Nephron (organoid): ENCODE data around the gene MAN2A1.
A peak's percentile ranks its signal among the peaks of the same experiment; 100 is the strongest.

ENCODE experiments used
- H3K27ac Mint-ChIP-seq, 3 experiments: 2 replicates each; pipeline ENCODE4 v1.8.0; 2020; ENCODE audit warnings: mixed read lengths in 3 of 3, mild to moderate bottlenecking in 2 of 3, moderate library complexity in 1 of 3
- H3K27me3 Mint-ChIP-seq: 2 replicates; pipeline ENCODE4 v1.8.0; 2021; ENCODE audit warnings: low read depth, mild to moderate bottlenecking, moderate library complexity, mixed read lengths
- H3K36me3 Mint-ChIP-seq: 2 replicates; pipeline ENCODE4 v1.8.0; 2020; ENCODE audit warnings: low read depth, mixed read lengths
- H3K4me1 Mint-ChIP-seq: 2 replicates; pipeline ENCODE4 v1.8.0; 2020; ENCODE audit warnings: mixed read lengths
- H3K4me3 Mint-ChIP-seq, 3 experiments: 2 replicates each; pipeline ENCODE4 v1.8.0; 2020; ENCODE audit warnings: mild to moderate bottlenecking in 3 of 3, mixed read lengths in 3 of 3, moderate library complexity in 2 of 3
- H3K9me3 Mint-ChIP-seq: 2 replicates; pipeline ENCODE4 v1.8.0; 2020; ENCODE audit warnings: mixed read lengths
- CTCF ChIP-seq, 3 experiments: fragments of 200-600 bp; sonication (generic); IDR thresholded peaks; one replicate each; pipeline ENCODE4 v1.5.0; 2021; ENCODE audit warnings: antibody characterized with exemption in 3 of 3; ENCODE audit not compliant: unreplicated experiment in 3 of 3

MAN2A1 gene

GRCh38 chr5:109689740-109690241, at the start of gene MAN2A1:
Gene MAN2A1 (plus strand): TSS chr5:109689927. CDS start chr5:109690418, 491 bp downstream.
- Mint-ChIP-seq H3K4me3 (peak within 1 kb of the TSS; percentile 90 to 94 (median 93)), H3K4me1 (peaks cover 37% of the 10 kb centered on the region), H3K27me3 (no peaks in the 10 kb centered on the region), H3K9me3 (peaks cover 24% of the 10 kb centered on the region), H3K36me3 (peaks cover 4% of the 10 kb centered on the region), H3K27ac (peak within 1 kb of the TSS; percentile 93 to 99 (median 99))
- TF ChIP-seq CTCF (IDR thresholded peaks at IDR 0.05; ENCODE audit: unreplicated experiment in 3 of 3) = no peak

- Mint-ChIP-seq H3K9me3 (peaks cover 13% of the 10 kb centered on the region), H3K36me3 (no peaks in the 10 kb centered on the region), H3K4me1 (peaks cover 26% of the 10 kb centered on the region), H3K27me3 (no peaks in the 10 kb centered on the region), H3K4me3 (no peak overlapping the region), H3K27ac (no peak overlapping the region)
- TF ChIP-seq CTCF (IDR thresholded peaks at IDR 0.05; ENCODE audit: unreplicated experiment in 3 of 3) = no peak
Measured at GRCh38 chr5:109640976-109641375, 48.8 kb upstream of the MAN2A1 start.

- H3K9me3 Mint-ChIP-seq = peaks cover 13% of the 10 kb centered on the region
- peaks cover 48% of the 10 kb centered on the region for H3K4me1 Mint-ChIP-seq
- no peaks in the 10 kb centered on the region for H3K36me3 Mint-ChIP-seq
- H3K27me3 Mint-ChIP-seq = no peaks in the 10 kb centered on the region
- peak overlapping the region; percentile 10 to 71 (median 64) for H3K27ac Mint-ChIP-seq
- no peak overlapping the region for H3K4me3 Mint-ChIP-seq
- TF ChIP-seq CTCF (IDR thresholded peaks at IDR 0.05; ENCODE audit: unreplicated experiment in 3 of 3) = no peak
Measured at GRCh38 chr5:109643791-109644350, 45.9 kb upstream of the MAN2A1 start.

- Mint-ChIP-seq H3K9me3 (peaks cover 9% of the 10 kb centered on the region), H3K4me3 (no peak overlapping the region), H3K4me1 (peaks cover 58% of the 10 kb centered on the region)
Measured at GRCh38 chr5:109644829-109645228, 44.9 kb upstream of the MAN2A1 start.

GRCh38 chr5:109645707-109646192, 44.0 kb upstream of the MAN2A1 start:
- H3K4me1 Mint-ChIP-seq = peaks cover 65% of the 10 kb centered on the region
- H3K27ac Mint-ChIP-seq = peak overlapping the region; percentile 64 to 91 (median 71)
- no peaks in the 10 kb centered on the region for H3K27me3 Mint-ChIP-seq
- peaks cover 3% of the 10 kb centered on the region for H3K9me3 Mint-ChIP-seq
- H3K4me3 Mint-ChIP-seq = peak overlapping the region in 1 of 3 experiments; percentile 7
- no peaks in the 10 kb centered on the region for H3K36me3 Mint-ChIP-seq
- no peak for TF ChIP-seq CTCF (IDR thresholded peaks at IDR 0.05; ENCODE audit: unreplicated experiment in 3 of 3)

More at GRCh38 chr5:109644829-109645228, 44.9 kb upstream of the MAN2A1 start:
- no peak for TF ChIP-seq CTCF (IDR thresholded peaks at IDR 0.05; ENCODE audit: unreplicated experiment in 3 of 3)
- Mint-ChIP-seq H3K27me3 (no peaks in the 10 kb centered on the region), H3K27ac (peak overlapping the region; percentile 64 to 91 (median 71)), H3K36me3 (no peaks in the 10 kb centered on the region)

- no peak for TF ChIP-seq CTCF (IDR thresholded peaks at IDR 0.05; ENCODE audit: unreplicated experiment in 3 of 3)
- Mint-ChIP-seq H3K27ac (peak overlapping the region; percentile 78 to 96 (median 80)), H3K4me1 (peaks cover 78% of the 10 kb centered on the region), H3K9me3 (no peaks in the 10 kb centered on the region), H3K36me3 (no peaks in the 10 kb centered on the region), H3K4me3 (peak overlapping the region in 1 of 3 experiments; percentile 59), H3K27me3 (peaks cover 3% of the 10 kb centered on the region)
Measured at GRCh38 chr5:109649318-109649717, 40.4 kb upstream of the MAN2A1 start.
